ENCODE results near the gene TEN1.

GRCh38 chr17:75985986-75986385, 6.9 kb downstream of the TEN1 start:
- TF ChIP-seq CTCF (conservative IDR thresholded peaks at IDR 0.05 in 1 of 2, IDR thresholded peaks at IDR 0.05 in 1 of 2; ENCODE audit: low read depth in 1 of 2, low read length in 2 of 2) (no peak), EZH2 (IDR thresholded peaks at IDR 0.05; ENCODE audit: low read length, missing control alignments) (no peak)
